Muscle of leg (tissue), 11 donors: ENCODE results near the gene NOP9. TPM values are rescaled to one million over a fixed set of nuclear protein-coding genes. Genes with fewer than 3 reads are reported as not detected.

Source experiments
- DNase-seq: peaks from one replicate; pipeline ENCODE4 v3.0.0; 2013
- H3K27ac ChIP-seq: one replicate; pipeline ENCODE4 v1.5.1; 2013; ENCODE audit warnings: mild to moderate bottlenecking, low read length, control low read depth
- H3K27me3 ChIP-seq: one replicate; pipeline ENCODE4 v1.6.1; 2013; ENCODE audit warnings: low read length; ENCODE audit not compliant: control insufficient read depth, insufficient read depth
- H3K36me3 ChIP-seq: one replicate; pipeline ENCODE4 v1.6.1; 2013; ENCODE audit warnings: low read length; ENCODE audit not compliant: control insufficient read depth, insufficient read depth
- H3K4me1 ChIP-seq: one replicate; pipeline ENCODE4 v1.6.1; 2013; ENCODE audit warnings: low read length; ENCODE audit not compliant: control insufficient read depth, insufficient read depth
- H3K4me3 ChIP-seq: one replicate; pipeline ENCODE4 v1.5.1; 2013; ENCODE audit warnings: low read length, control low read depth
- H3K9me3 ChIP-seq: replicated peaks from 2 replicates; pipeline ENCODE4 v1.6.1; 2013; ENCODE audit warnings: low read depth, low read length; ENCODE audit not compliant: control insufficient read depth
- WGBS: methylation state at CpG from one replicate; pipeline ENCODE4 v1.1.5; 2013; ENCODE audit warnings: missing lambda C conversion rate; ENCODE audit not compliant: insufficient coverage; 5-methylcytosine and 5-hydroxymethylcytosine counted together
- polyA plus RNA-seq, 8 donors: library from polyadenylated mRNA; unstranded; fragments of 120-200 nt; gene quantifications; one replicate each; pipeline versions ENCODE4 v1.2.1 to v1.2.3, GENCODE V29; 2013; ENCODE audit warnings: inconsistent platforms in 1 of 8, low replicate concordance in 1 of 8; ENCODE audit not compliant: insufficient read length in 8 of 8, insufficient read depth in 1 of 8
- total RNA-seq: library from RNA; stranded (reverse); fragments of 120-200 nt; gene quantifications from one replicate; pipeline ENCODE4 v1.2.4, GENCODE V29; 2013

Gene NOP9
- total and polyA plus RNA-seq, 9 donors: 15.7 to 23.9 (median 20.0) TPM

DNA sequence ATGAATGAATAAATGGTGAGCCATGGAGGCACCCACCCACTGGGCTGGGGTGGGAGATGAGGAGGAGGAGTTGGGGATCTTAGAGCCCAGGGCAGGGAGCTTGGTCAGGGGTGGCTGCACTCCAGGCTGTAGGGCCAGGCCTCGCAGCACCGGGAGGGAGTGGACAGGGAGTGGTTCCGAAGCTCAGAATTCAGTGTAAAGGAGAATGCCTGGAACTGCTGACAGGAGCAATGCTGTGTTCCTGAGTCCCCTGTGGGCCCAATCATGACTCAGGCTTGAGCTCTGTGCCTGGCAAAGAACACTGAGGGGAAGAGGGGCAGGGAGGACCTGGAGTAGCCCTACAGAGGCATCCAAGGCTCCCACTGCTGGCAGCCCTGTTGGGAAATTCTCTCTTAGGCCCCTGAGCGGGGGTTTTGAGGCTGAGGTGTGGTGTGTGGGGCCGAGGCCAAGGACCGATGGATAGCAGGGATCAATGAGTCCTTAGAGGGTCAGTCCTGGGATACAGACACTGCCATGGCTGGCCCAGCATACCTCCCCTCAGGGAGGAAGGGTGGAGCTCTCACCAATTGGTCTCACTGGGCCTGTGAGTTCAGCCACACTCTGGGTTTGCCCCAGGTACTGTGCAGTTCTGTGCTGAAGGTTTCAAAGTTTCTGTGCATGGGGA is 18.7 kb upstream of the NOP9 start:
- Histone ChIP-seq H3K9me3 (no peaks in the 10 kb centered on the region), H3K27me3 (no peaks in the 10 kb centered on the region), H3K36me3 (no peaks in the 10 kb centered on the region), H3K4me3 (no peak overlapping the region), H3K4me1 (peaks cover 14% of the 10 kb centered on the region), H3K27ac (no peak overlapping the region)
- 81% methylated on average over 6 of the region's 6 CpGs for WGBS
- no peak for DNase-seq

- no peak overlapping the region for H3K4me3 ChIP-seq
- WGBS: 84% methylated on average over 3 of the region's 7 CpGs
- H3K27ac ChIP-seq: no peak overlapping the region
- H3K9me3 ChIP-seq: no peaks in the 10 kb centered on the region
- no peaks in the 10 kb centered on the region for H3K36me3 ChIP-seq
- DNase-seq: no peak
- no peaks in the 10 kb centered on the region for H3K27me3 ChIP-seq
- peaks cover 14% of the 10 kb centered on the region for H3K4me1 ChIP-seq
These were observed 18.0 kb upstream of the NOP9 start for GRCh38 chr14:24281636-24282035.

- Histone ChIP-seq H3K4me3 (no peak overlapping the region), H3K27ac (no peak overlapping the region), H3K4me1 (peaks cover 14% of the 10 kb centered on the region), H3K36me3 (no peaks in the 10 kb centered on the region), H3K27me3 (no peaks in the 10 kb centered on the region), H3K9me3 (no peaks in the 10 kb centered on the region)
- 67% methylated on average over 3 of the region's 3 CpGs for WGBS
- no peak for DNase-seq
These were observed 16.9 kb upstream of the NOP9 start for GRCh38 chr14:24282736-24283135.

- no peaks in the 10 kb centered on the region for H3K36me3 ChIP-seq
- 75% methylated on average over 4 of the region's 5 CpGs for WGBS
These were observed 15.7 kb upstream of the NOP9 start for GRCh38 chr14:24283796-24284460.

GRCh38 chr14:24284501-24285035 is 15.1 kb upstream of the NOP9 start:
- no peaks in the 10 kb centered on the region for H3K9me3 ChIP-seq
- H3K36me3 ChIP-seq: peaks cover 3% of the 10 kb centered on the region
- H3K4me1 ChIP-seq: peaks cover 11% of the 10 kb centered on the region
- no peak overlapping the region for H3K4me3 ChIP-seq
- H3K27ac ChIP-seq: no peak overlapping the region
- DNase-seq: no peak
- H3K27me3 ChIP-seq: no peaks in the 10 kb centered on the region
- 87% methylated on average over 5 of the region's 11 CpGs for WGBS

More at GRCh38 chr14:24283796-24284460, 15.7 kb upstream of the NOP9 start:
- H3K4me3 ChIP-seq: no peak overlapping the region
- H3K27ac ChIP-seq: no peak overlapping the region
- H3K27me3 ChIP-seq: no peaks in the 10 kb centered on the region
- H3K9me3 ChIP-seq: no peaks in the 10 kb centered on the region
- peaks cover 14% of the 10 kb centered on the region for H3K4me1 ChIP-seq
- DNase-seq: no peak

- WGBS: 75% methylated on average over 1 of the region's 4 CpGs
- Histone ChIP-seq H3K36me3 (peaks cover 11% of the 10 kb centered on the region), H3K4me3 (no peak overlapping the region), H3K4me1 (peaks cover 11% of the 10 kb centered on the region), H3K9me3 (no peaks in the 10 kb centered on the region), H3K27ac (no peak overlapping the region), H3K27me3 (no peaks in the 10 kb centered on the region)
- no peak for DNase-seq
These were observed 14.3 kb upstream of the NOP9 start for GRCh38 chr14:24285351-24285750.

GRCh38 chr14:24286996-24287395 is 12.7 kb upstream of the NOP9 start:
- H3K27me3 ChIP-seq: no peaks in the 10 kb centered on the region
- no peak overlapping the region for H3K27ac ChIP-seq
- no peaks in the 10 kb centered on the region for H3K9me3 ChIP-seq
- H3K36me3 ChIP-seq: peaks cover 26% of the 10 kb centered on the region
- 92% methylated on average over 2 of the region's 5 CpGs for WGBS
- no peak overlapping the region for H3K4me3 ChIP-seq
- peaks cover 11% of the 10 kb centered on the region for H3K4me1 ChIP-seq
- DNase-seq: no peak

DNA sequence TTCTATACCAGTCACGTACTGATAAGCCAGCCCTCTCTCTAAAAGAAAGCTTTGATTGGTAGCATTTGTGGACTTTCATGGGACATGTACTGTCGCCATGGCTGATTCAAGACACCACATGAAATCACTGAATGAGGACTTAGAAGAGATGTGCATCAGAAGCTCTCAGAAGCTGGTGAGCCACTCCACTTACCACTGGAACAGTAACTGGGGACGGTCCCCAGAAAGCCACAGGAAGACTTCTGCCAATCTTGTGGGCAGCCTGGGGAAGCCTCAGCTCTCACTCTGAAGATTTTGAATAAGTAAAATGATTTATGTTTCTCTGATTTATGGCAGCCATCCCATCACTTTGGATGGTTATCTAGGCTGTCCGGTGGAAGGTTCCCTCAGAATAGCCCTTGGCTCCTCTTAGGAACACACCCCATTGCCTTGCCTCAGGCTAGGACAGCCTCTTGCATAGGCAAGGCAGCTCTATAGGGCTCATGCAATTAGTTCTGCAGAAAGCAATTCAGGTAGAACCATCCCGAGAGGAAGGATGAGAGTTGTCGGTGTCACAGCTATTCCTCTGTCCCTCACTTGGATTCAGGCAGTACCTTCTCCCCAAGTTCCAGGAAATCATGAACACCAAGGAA is 9.9 kb upstream of the NOP9 start:
- no peaks in the 10 kb centered on the region for H3K27me3 ChIP-seq
- no peaks in the 10 kb centered on the region for H3K9me3 ChIP-seq
- peaks cover 34% of the 10 kb centered on the region for H3K36me3 ChIP-seq
- H3K4me3 ChIP-seq: no peak overlapping the region
- no peak for DNase-seq
- no peaks in the 10 kb centered on the region for H3K4me1 ChIP-seq
- no peak overlapping the region for H3K27ac ChIP-seq
- 100% methylated on average over 2 of the region's 6 CpGs for WGBS

DNA sequence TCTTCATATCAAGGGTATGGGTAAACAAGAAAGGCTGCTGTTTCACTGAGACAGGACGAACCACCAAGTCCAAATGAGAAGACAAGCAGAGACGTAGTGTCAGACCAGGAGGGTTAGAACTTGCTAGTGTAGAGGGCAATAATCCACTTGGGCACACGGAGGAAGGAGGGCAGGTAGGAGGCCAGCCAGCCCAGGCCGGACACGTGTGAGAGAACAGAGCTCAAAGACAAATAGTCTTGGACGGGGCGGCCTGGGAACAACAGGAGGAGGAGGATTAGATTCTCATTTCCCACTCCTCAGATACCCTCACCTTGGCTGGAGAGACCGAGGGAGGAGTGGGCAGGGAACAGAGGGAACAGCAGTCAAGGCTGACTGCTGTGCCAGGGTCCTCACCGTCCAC is 8.9 kb upstream of the NOP9 start:
- WGBS: 67% methylated on average over 4 of the region's 9 CpGs
- Histone ChIP-seq H3K9me3 (no peaks in the 10 kb centered on the region), H3K27me3 (no peaks in the 10 kb centered on the region), H3K36me3 (peaks cover 39% of the 10 kb centered on the region), H3K4me1 (no peaks in the 10 kb centered on the region), H3K27ac (no peak overlapping the region), H3K4me3 (no peak overlapping the region)
- DNase-seq: no peak

DNA sequence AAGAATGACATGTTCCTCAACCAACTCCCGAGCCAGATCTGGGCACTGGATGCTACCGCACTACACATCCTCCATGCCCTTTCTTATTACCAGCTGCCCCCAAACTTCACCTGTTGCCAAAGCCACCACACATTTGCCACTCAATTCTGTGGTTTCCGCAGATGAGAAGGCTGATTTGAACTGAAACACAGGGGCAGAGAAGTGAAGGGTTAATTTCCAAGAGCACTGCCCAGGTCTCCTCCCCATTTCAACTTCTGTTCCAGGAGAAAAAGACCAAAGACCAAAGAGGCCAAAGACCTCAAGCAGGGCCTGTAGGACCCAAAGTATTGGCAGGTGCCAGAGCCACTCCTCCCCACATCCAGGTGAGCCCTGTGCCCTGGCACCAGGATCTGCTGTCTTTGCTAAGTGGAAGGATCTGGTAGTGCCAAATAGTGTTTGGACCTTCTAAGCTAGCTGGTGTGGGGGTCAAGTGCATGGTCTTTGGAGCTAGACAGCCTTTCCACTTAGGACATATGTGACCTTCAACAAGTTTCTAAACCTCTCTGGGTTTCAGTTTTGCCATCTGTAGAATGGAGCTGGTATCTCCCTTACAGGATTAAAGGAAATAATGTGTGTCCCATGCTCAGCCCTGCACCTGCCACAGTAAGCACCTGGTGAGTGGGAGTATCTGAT is 8.1 kb upstream of the NOP9 start:
- no peak overlapping the region for H3K4me3 ChIP-seq
- H3K4me1 ChIP-seq: peaks cover 2% of the 10 kb centered on the region
- no peak overlapping the region for H3K27ac ChIP-seq
- 81% methylated on average over 3 of the region's 3 CpGs for WGBS
- no peaks in the 10 kb centered on the region for H3K9me3 ChIP-seq
- no peak for DNase-seq
- H3K27me3 ChIP-seq: no peaks in the 10 kb centered on the region
- peaks cover 47% of the 10 kb centered on the region for H3K36me3 ChIP-seq
